Hematopoietic multipotent progenitor cell treated with erythropoietin and hydrocortisone succinate and interleukin-3 and kit ligand, for 15 days (in vitro differentiated cells): ENCODE data around the gene SGO2.
A peak's percentile ranks its signal among the peaks of the same experiment; 100 is the strongest.
"Not testable (repeated sequence)": the region's sequence is repeated elsewhere in the genome, so short reads cannot be mapped to it uniquely, and the experiment has no call there.

ENCODE experiments used
- DNase-seq: peaks from one replicate; pipeline ENCODE4 v3.0.0-alpha.2; 2015; ENCODE audit warnings: low spot score

Gene SGO2

GRCh38 chr2:200525066-200525465 is 941 bp upstream of the SGO2 start:
- DNase-seq, result no peak

GRCh38 chr2:200525551-200525881 is 491 bp upstream of the SGO2 start:
- no peak for DNase-seq

GRCh38 chr2:200528228-200528627 is 2.2 kb downstream of the SGO2 start:
- DNase-seq, result no peak

- no peak for DNase-seq
These were observed 7.7 kb downstream of the SGO2 start for GRCh38 chr2:200533754-200534153.

- no peak for DNase-seq
These were observed 8.6 kb downstream of the SGO2 start for GRCh38 chr2:200534572-200534971.

- DNase-seq, result no peak
These were observed 12.1 kb downstream of the SGO2 start for GRCh38 chr2:200538139-200538538.

- no peak for DNase-seq
These were observed 14.8 kb downstream of the SGO2 start for GRCh38 chr2:200540793-200541192.

GRCh38 chr2:200566596-200566995 is 40.6 kb downstream of the SGO2 start:
- not testable (repeated sequence) for DNase-seq

GRCh38 chr2:200567932-200568331 is 41.9 kb downstream of the SGO2 start:
- DNase-seq, result no peak

- no peak for DNase-seq
These were observed 50.0 kb downstream of the SGO2 start for GRCh38 chr2:200575957-200576356.

GRCh38 chr2:200577027-200577426 is 51.0 kb downstream of the SGO2 start:
- no peak for DNase-seq

- DNase-seq, result peak; percentile 11
These were observed 52.8 kb downstream of the SGO2 start for GRCh38 chr2:200578778-200579177.

- DNase-seq, result no peak
These were observed 58.6 kb downstream of the SGO2 start for GRCh38 chr2:200584639-200585038.

GRCh38 chr2:200585340-200585729 is 59.3 kb downstream of the SGO2 start:
- DNase-seq, result no peak

GRCh38 chr2:200585730-200586643 is 60.0 kb downstream of the SGO2 start, which contains the start of gene AOX1:
Gene AOX1 (plus strand): TSS chr2:200586014. CDS start chr2:200586109, 95 bp downstream.
- DNase-seq, result no peak

GRCh38 chr2:200586644-200586975 is 60.6 kb downstream of the SGO2 start:
- no peak for DNase-seq

- DNase-seq, result no peak
These were observed 61.1 kb downstream of the SGO2 start for GRCh38 chr2:200587007-200587616.

GRCh38 chr2:200588076-200588678 is 62.2 kb downstream of the SGO2 start:
- DNase-seq, result no peak

- no peak for DNase-seq
These were observed 64.1 kb downstream of the SGO2 start for GRCh38 chr2:200590090-200590489.

GRCh38 chr2:200591308-200591707 is 65.3 kb downstream of the SGO2 start:
- no peak for DNase-seq

- no peak for DNase-seq
These were observed 66.5 kb downstream of the SGO2 start for GRCh38 chr2:200592406-200593075.

- no peak for DNase-seq
These were observed 67.9 kb downstream of the SGO2 start for GRCh38 chr2:200593905-200594304.

- no peak for DNase-seq
These were observed 69.9 kb downstream of the SGO2 start for GRCh38 chr2:200595913-200596312.
